Upper lobe of left lung (tissue), 6 donors: ENCODE results near the gene CDHR2. TPM values are rescaled to one million over a fixed set of nuclear protein-coding genes. Genes with fewer than 3 reads are reported as not detected.
A peak's percentile ranks its signal among the peaks of the same experiment; 100 is the strongest.
"Not testable (repeated sequence)": the region's sequence is repeated elsewhere in the genome, so short reads cannot be mapped to it uniquely, and the experiment has no call there.

ENCODE experiments used
- ATAC-seq, 2 donors: fragments of 200-7000 bp; cut with Tn5 transposase; one replicate each; pipeline ENCODE4 v1.9.1; 2022; ENCODE audit warnings: mild to moderate bottlenecking in 2 of 2, moderate library complexity in 2 of 2; ENCODE audit not compliant: low FRiP score in 2 of 2
- DNase-seq, 2 donors: peaks; one replicate each; pipeline ENCODE4 v3.0.0-alpha.2; 2019 to 2020
- H3K27ac ChIP-seq, 4 donors: fragments of 200-600 bp; sonication (generic); one replicate each; pipeline ENCODE4 v1.5.1; 2016 to 2019
- H3K27me3 ChIP-seq, 4 donors: fragments of 200-600 bp; sonication (generic); one replicate each; pipeline ENCODE4 v1.5.1; 2017 to 2019
- H3K36me3 ChIP-seq, 4 donors: fragments of 200-600 bp; sonication (generic); one replicate each; pipeline ENCODE4 v1.5.1; 2016 to 2019
- H3K4me1 ChIP-seq, 4 donors: fragments of 200-600 bp; sonication (generic); one replicate each; pipeline ENCODE4 v1.5.1; 2018 to 2019
- H3K4me3 ChIP-seq, 4 donors: fragments of 200-600 bp; sonication (generic); one replicate each; pipeline ENCODE4 v1.5.1; 2017 to 2019; ENCODE audit warnings: mild to moderate bottlenecking in 2 of 4, moderate library complexity in 1 of 4
- H3K9me3 ChIP-seq, 4 donors: fragments of 200-600 bp; sonication (generic); one replicate each; pipeline ENCODE4 v1.5.1; 2018 to 2019
- CTCF ChIP-seq, 6 experiments: fragments of 450-650 bp in 4 of 6; fragments of 200-600 bp in 2 of 6; sonication (generic) in 2 of 6; IDR thresholded peaks; one replicate each; pipeline ENCODE4 v1.5.1; 2016 to 2019; ENCODE audit warnings: antibody characterized with exemption in 6 of 6
- EP300 ChIP-seq, 4 donors: sonication (generic); formaldehyde crosslinking; IDR thresholded peaks; one replicate each; pipeline ENCODE4 v1.5.1; 2017; ENCODE audit warnings: antibody characterized with exemption in 4 of 4, control low read depth in 2 of 4
- POLR2A ChIP-seq, 4 donors: fragments of 450-650 bp; IDR thresholded peaks; one replicate each; pipeline ENCODE4 v1.5.1; 2016 to 2017; ENCODE audit warnings: antibody characterized with exemption in 4 of 4, mild to moderate bottlenecking in 2 of 4
- POLR2AphosphoS5 ChIP-seq, 2 donors: sonication (generic); formaldehyde crosslinking; IDR thresholded peaks; one replicate each; pipeline ENCODE4 v1.5.1; 2017; ENCODE audit warnings: antibody characterized with exemption in 2 of 2
- WGBS, 2 donors: methylation state at CpG; one replicate each; pipeline ENCODE4 v1.1.5; 2017 to 2018; 5-methylcytosine and 5-hydroxymethylcytosine counted together
- total RNA-seq, 6 donors: library from RNA; depleted of rRNA in 4 of 6; stranded (reverse); fragments of >200 nt in 4 of 6; gene quantifications; one replicate each; pipeline versions ENCODE4 v1.1.0 to v1.2.1, GENCODE V29; 2016 to 2021
- donor health status: DM: no; HTN: no; CAD: no; lungs with moderate emphysema.
- donor health status: DM: no; HTN: yes; CAD: no; lungs with severe emphysema.

CDHR2 gene
- total RNA-seq, 6 donors from 2014 or later = 0.30 to 0.34 TPM; not detected in 4

- H3K27me3 ChIP-seq = no peaks in the 10 kb centered on the region
- DNase-seq = no peak
- H3K4me3 ChIP-seq = no peak overlapping the region
- TF ChIP-seq POLR2A (IDR thresholded peaks at IDR 0.05) = no peak
- TF ChIP-seq POLR2AphosphoS5 (IDR thresholded peaks at IDR 0.05) = no peak
- no peak for TF ChIP-seq EP300 (IDR thresholded peaks at IDR 0.05)
- TF ChIP-seq CTCF (IDR thresholded peaks at IDR 0.05) = no peak
- ATAC-seq = no peak
- peaks cover 0 to 20% (median 13%) of the 10 kb centered on the region in 4 donors for H3K9me3 ChIP-seq
- H3K4me1 ChIP-seq = no peaks in the 10 kb centered on the region
- no peak overlapping the region for H3K27ac ChIP-seq
- no peaks in the 10 kb centered on the region for H3K36me3 ChIP-seq
These were observed 39.2 kb downstream of the CDHR2 start for GRCh38 chr5:176588297-176588696.

- TF ChIP-seq CTCF (IDR thresholded peaks at IDR 0.05) (no peak), EP300 (IDR thresholded peaks at IDR 0.05) (no peak), POLR2A (IDR thresholded peaks at IDR 0.05) (no peak), POLR2AphosphoS5 (IDR thresholded peaks at IDR 0.05) (no peak)
- Histone ChIP-seq H3K27me3 (no peaks in the 10 kb centered on the region), H3K36me3 (no peaks in the 10 kb centered on the region), H3K27ac (no peak overlapping the region), H3K9me3 (peaks cover 0 to 20% (median 13%) of the 10 kb centered on the region in 4 donors), H3K4me3 (no peak overlapping the region), H3K4me1 (no peaks in the 10 kb centered on the region)
- WGBS, 2 donors = 89 to 92% methylated on average over 25 to 31 of the region's 31 CpGs
- no peak for ATAC-seq
- peak in 1 of 2 donors; percentile 75 for DNase-seq
These were observed 40.1 kb downstream of the CDHR2 start for GRCh38 chr5:176589039-176589769.

GRCh38 chr5:176590035-176590717 is 41.0 kb downstream of the CDHR2 start:
- H3K27me3 ChIP-seq = no peaks in the 10 kb centered on the region
- ATAC-seq (no peak), DNase-seq (no peak)
- WGBS, 2 donors = 86 to 88% methylated on average over 15 to 17 of the region's 17 CpGs
- no peaks in the 10 kb centered on the region for H3K4me1 ChIP-seq
- H3K4me3 ChIP-seq = no peak overlapping the region
- H3K27ac ChIP-seq = no peak overlapping the region
- H3K36me3 ChIP-seq = no peaks in the 10 kb centered on the region
- TF ChIP-seq POLR2A (IDR thresholded peaks at IDR 0.05) (no peak), EP300 (IDR thresholded peaks at IDR 0.05) (no peak), CTCF (IDR thresholded peaks at IDR 0.05) (no peak), POLR2AphosphoS5 (IDR thresholded peaks at IDR 0.05) (no peak)
- peaks cover 0 to 12% (median 5%) of the 10 kb centered on the region in 4 donors for H3K9me3 ChIP-seq

- DNase-seq, H3K36me3 ChIP-seq, H3K9me3 ChIP-seq, H3K4me3 ChIP-seq, H3K27ac ChIP-seq, H3K27me3 ChIP-seq, ATAC-seq, H3K4me1 ChIP-seq: not testable (repeated sequence)
- 26 to 50% methylated on average over 2 of the region's 2 CpGs for WGBS, 2 donors
These were observed 42.5 kb downstream of the CDHR2 start for GRCh38 chr5:176591667-176592066.

GRCh38 chr5:176592573-176592972 is 43.4 kb downstream of the CDHR2 start:
- ATAC-seq (no peak), DNase-seq (no peak)
- no peaks in the 10 kb centered on the region for H3K9me3 ChIP-seq
- WGBS, 2 donors = 88 to 96% methylated on average over 3 of the region's 3 CpGs
- peaks cover 0 to 5% (median 0%) of the 10 kb centered on the region in 4 donors for H3K27me3 ChIP-seq
- H3K36me3 ChIP-seq = no peaks in the 10 kb centered on the region
- no peak overlapping the region for H3K27ac ChIP-seq
- peaks cover 4 to 13% (median 9%) of the 10 kb centered on the region in 4 donors for H3K4me1 ChIP-seq
- no peak overlapping the region for H3K4me3 ChIP-seq
- TF ChIP-seq CTCF (IDR thresholded peaks at IDR 0.05) = no peak
- no peak for TF ChIP-seq POLR2AphosphoS5 (IDR thresholded peaks at IDR 0.05)
- TF ChIP-seq EP300 (IDR thresholded peaks at IDR 0.05) = no peak
- no peak for TF ChIP-seq POLR2A (IDR thresholded peaks at IDR 0.05)
